A549 (cell line): Measurements from ENCODE around the gene DNMT3L. TPM values are rescaled to one million over a fixed set of nuclear protein-coding genes. Genes with fewer than 3 reads are reported as not detected.

Experiments used
- ATAC-seq, 2 experiments: fragments of 200-7000 bp in 1 of 2; fragments of >200 bp in 1 of 2; cut with Nextera tagmentation in 1 of 2; cut with Tn5 transposase in 1 of 2; 3 replicates each; pipeline versions ENCODE4 v1.8.0 to v1.9.1; 2018 to 2020; ENCODE audit warnings: mild to moderate bottlenecking in 1 of 2, moderate library complexity in 1 of 2
- CTCF ChIA-PET: fragments of 300-600 bp; sonication (Branson Sonifier 250); formaldehyde crosslinking; extraction: SDS; loops from one replicate; lab custom pipeline; 2021; ENCODE audit warnings: antibody characterized with exemption, inconsistent platforms; lab: Yijun Ruan, JAX
- POLR2A ChIA-PET: fragments of 350-600 bp; formaldehyde crosslinking; extraction: SDS; loops from one replicate; lab custom pipeline; 2021; ENCODE audit warnings: antibody characterized with exemption, inconsistent platforms; lab: Yijun Ruan, JAX
- DNase-seq, 2 experiments: peaks; one replicate each; pipeline versions ENCODE4 v3.0.0 to v3.0.0-alpha.2; 2011 to 2016; ENCODE audit warnings: low read depth in 1 of 2, low spot score in 1 of 2
- FAIRE-seq: peaks from 2 replicates; lab custom pipeline; 2011; peaks lifted over from hg19 to GRCh38; lab: Jason Lieb, UNC
- H3K27ac ChIP-seq, 2 experiments: fragments of >200 bp; sonication (Bioruptor Twin); formaldehyde crosslinking; 3 replicates each; pipeline ENCODE4 v1.5.1; 2016 to 2017
- H3K4me1 ChIP-seq: fragments of >200 bp; sonication (Bioruptor Twin); formaldehyde crosslinking; 3 replicates; pipeline ENCODE4 v1.6.1; 2016
- H3K4me2 ChIP-seq: fragments of >200 bp; sonication (Bioruptor Twin); formaldehyde crosslinking; 3 replicates; pipeline ENCODE4 v1.6.1; 2016
- H3K4me3 ChIP-seq: fragments of >200 bp; sonication (Bioruptor Twin); formaldehyde crosslinking; 3 replicates; pipeline ENCODE4 v1.5.1; 2016
- H3K9me3 ChIP-seq: fragments of >200 bp; sonication (Bioruptor Twin); formaldehyde crosslinking; 3 replicates; pipeline ENCODE4 v1.6.1; 2016
- BHLHE40 ChIP-seq: IDR thresholded peaks from 2 replicates; pipeline ENCODE4 v1.6.1; 2012; ENCODE audit warnings: low read depth, low read length, inconsistent platforms
- CBX8 ChIP-seq: fragments of 200-600 bp; sonication (generic); IDR thresholded peaks from 2 replicates; pipeline ENCODE4 v1.6.1; 2016
- CEBPB ChIP-seq, 2 experiments: fragments of >200 bp in 1 of 2; sonication (Bioruptor Twin) in 1 of 2; formaldehyde crosslinking in 1 of 2; IDR thresholded peaks; 2 replicates each; pipeline ENCODE4 v1.6.1; 2012 to 2016
- EHMT2 ChIP-seq: fragments of 200-600 bp; sonication (generic); IDR thresholded peaks from 2 replicates; pipeline ENCODE4 v1.6.1; 2016; ENCODE audit warnings: antibody characterized with exemption, low read depth, mild to moderate bottlenecking, moderate library complexity
- EP300 ChIP-seq, 2 experiments: fragments of >200 bp; sonication (Bioruptor Twin); formaldehyde crosslinking; IDR thresholded peaks; 2 replicates in 1 of 2; 3 replicates in 1 of 2; pipeline ENCODE4 v1.6.1; 2016 to 2017
- ESRRA ChIP-seq: fragments of 150-350 bp; IDR thresholded peaks from 2 replicates; pipeline ENCODE4 v1.6.1; 2014; ENCODE audit warnings: mild to moderate bottlenecking, low read length, borderline replicate concordance
- FOSB ChIP-seq: fragments of 250-450 bp; sonication (Bioruptor Pico); IDR thresholded peaks from 2 replicates; pipeline ENCODE4 v1.5.0; 2020; ENCODE audit warnings: mild to moderate bottlenecking, moderate library complexity
- GATA3 ChIP-seq: IDR thresholded peaks from 2 replicates; pipeline ENCODE4 v1.6.1; 2012; ENCODE audit warnings: borderline replicate concordance
- HEYL ChIP-seq: fragments of 250-450 bp; sonication (Bioruptor Pico); IDR thresholded peaks from 2 replicates; pipeline ENCODE4 v1.8.0; 2021; ENCODE audit warnings: mild to moderate bottlenecking, moderate library complexity
- HOXA7 ChIP-seq: fragments of 250-450 bp; sonication (Bioruptor Pico); IDR thresholded peaks from 2 replicates; pipeline ENCODE4 v1.5.0; 2020; ENCODE audit warnings: mild to moderate bottlenecking, moderate library complexity
- JUN ChIP-seq, 2 experiments: fragments of >200 bp; sonication (Bioruptor Twin); formaldehyde crosslinking; IDR thresholded peaks; 2 replicates in 1 of 2; 3 replicates in 1 of 2; pipeline ENCODE4 v1.6.1; 2016 to 2017
- MAZ ChIP-seq: fragments of 150-350 bp; IDR thresholded peaks from 2 replicates; pipeline ENCODE4 v1.6.1; 2014; ENCODE audit warnings: antibody characterized with exemption, low read depth, low read length, borderline replicate concordance
- NFE2L2 ChIP-seq: fragments of 150-350 bp; conservative IDR thresholded peaks from 2 replicates; pipeline ENCODE4 v1.6.1; 2014; ENCODE audit warnings: low read length
- NR3C1 ChIP-seq: fragments of >200 bp; sonication (Bioruptor Twin); formaldehyde crosslinking; IDR thresholded peaks from 3 replicates; pipeline ENCODE4 v1.6.1; 2017
- POLR2AphosphoS2 ChIP-seq: conservative IDR thresholded peaks from 2 replicates; pipeline ENCODE4 v1.6.1; 2012; ENCODE audit warnings: low read length, improper control_type of control experiment, inconsistent platforms
- RNF2 ChIP-seq: fragments of 200-600 bp; sonication (generic); IDR thresholded peaks from 2 replicates; pipeline ENCODE4 v1.6.1; 2016; ENCODE audit warnings: low read depth, mild to moderate bottlenecking, antibody characterized with exemption, moderate library complexity, borderline replicate concordance
- SMC3 ChIP-seq: fragments of >200 bp; sonication (Bioruptor Twin); formaldehyde crosslinking; IDR thresholded peaks from 3 replicates; pipeline ENCODE4 v1.6.1; 2018; ENCODE audit warnings: inconsistent platforms
- SREBF2 ChIP-seq: fragments of 450-650 bp; IDR thresholded peaks from 2 replicates; pipeline ENCODE4 v1.6.1; 2014; ENCODE audit warnings: mild to moderate bottlenecking, moderate library complexity
- ZFP36 ChIP-seq: fragments of 450-650 bp; IDR thresholded peaks from 2 replicates; pipeline ENCODE4 v1.6.1; 2014; ENCODE audit warnings: borderline replicate concordance; ENCODE audit not compliant: partially characterized antibody
- WGBS: methylation state at CpG from one replicate; pipeline ENCODE4 v1.1.6; 2017; ENCODE audit errors: missing lambda C conversion rate; 5-methylcytosine and 5-hydroxymethylcytosine counted together
- polyA plus RNA-seq, 4 experiments: library from polyadenylated mRNA; depleted of rRNA in 3 of 4; stranded (reverse); fragments of >200 nt; fragmentation: RNase III in 1 of 4; extraction: RNeasy Plus Mini Kit Qiagen cat#74134 plus additional on column Dnase treatment in 1 of 4; gene quantifications; 2 replicates in 3 of 4; 3 replicates in 1 of 4; pipeline ENCODE4 v1.2.3, GENCODE V29; 2011 to 2017
- TF ChIP-seq, protein P1 (sequence below): fragments of 200-600 bp; sonication (generic); IDR thresholded peaks from 2 replicates; pipeline ENCODE4 v1.6.1; 2016; ENCODE audit warnings: antibody characterized with exemption, mild to moderate bottlenecking, moderate library complexity
- TF ChIP-seq, protein P2 (sequence below): fragments of 150-350 bp; IDR thresholded peaks from 2 replicates; pipeline ENCODE4 v1.6.1; 2014; ENCODE audit warnings: low read depth, mild to moderate bottlenecking, low read length
- TF ChIP-seq, protein P3 (sequence below): fragments of >200 bp; sonication (Bioruptor Twin); formaldehyde crosslinking; IDR thresholded peaks from 3 replicates; pipeline ENCODE4 v1.6.1; 2016
- TF ChIP-seq, protein P4 (sequence below): fragments of >200 bp; sonication (Bioruptor Twin); formaldehyde crosslinking; IDR thresholded peaks from 2 replicates; pipeline ENCODE4 v1.6.1; 2016
- TF ChIP-seq, protein P5 (sequence below): fragments of 250-450 bp; sonication (Bioruptor Pico); IDR thresholded peaks from 2 replicates; pipeline ENCODE4 v1.5.0; 2021; ENCODE audit warnings: mild to moderate bottlenecking, moderate library complexity, borderline replicate concordance
- TF ChIP-seq, protein P6 (sequence below): IDR thresholded peaks from 2 replicates; pipeline ENCODE4 v1.6.1; 2012
- TF ChIP-seq, protein P7 (sequence below): IDR thresholded peaks from 2 replicates; pipeline ENCODE4 v1.6.1; 2012

Gene DNMT3L
- polyA plus RNA-seq, 2 of the 4 experiments (the other 2 are of a cell fraction) = not detected

DNA sequence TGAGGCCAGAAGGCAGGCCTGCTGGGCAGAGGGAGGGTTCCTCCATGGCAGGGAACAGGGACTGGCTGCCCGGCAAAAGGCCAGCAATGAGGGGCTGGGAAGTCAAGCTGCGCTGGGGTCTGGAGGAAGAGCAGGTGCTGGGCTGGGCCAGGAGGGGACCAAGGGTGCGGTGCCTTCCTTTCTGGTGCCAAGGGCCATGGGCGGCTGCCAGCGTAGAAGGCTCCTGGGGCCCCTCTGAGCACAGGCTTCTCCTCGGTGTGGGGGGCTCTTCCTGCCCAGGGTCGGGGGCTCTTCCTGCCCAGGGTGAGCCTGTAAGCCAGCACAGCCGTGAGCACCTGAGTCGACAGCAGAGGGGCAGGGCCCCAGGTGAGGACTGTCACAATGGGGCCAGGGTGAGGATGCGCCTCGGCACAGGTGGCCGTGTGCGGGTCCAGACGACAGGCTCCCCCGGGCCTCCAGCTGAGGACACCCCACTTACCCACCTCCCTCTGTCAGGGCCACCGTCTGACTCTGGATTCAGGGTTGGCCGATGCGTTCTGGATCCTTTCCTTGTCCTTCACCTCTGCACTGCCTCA lies 10.7 kb upstream of the DNMT3L start (continued):
- TF ChIP-seq EHMT2 (no peak), RNF2 (no peak)

DNA sequence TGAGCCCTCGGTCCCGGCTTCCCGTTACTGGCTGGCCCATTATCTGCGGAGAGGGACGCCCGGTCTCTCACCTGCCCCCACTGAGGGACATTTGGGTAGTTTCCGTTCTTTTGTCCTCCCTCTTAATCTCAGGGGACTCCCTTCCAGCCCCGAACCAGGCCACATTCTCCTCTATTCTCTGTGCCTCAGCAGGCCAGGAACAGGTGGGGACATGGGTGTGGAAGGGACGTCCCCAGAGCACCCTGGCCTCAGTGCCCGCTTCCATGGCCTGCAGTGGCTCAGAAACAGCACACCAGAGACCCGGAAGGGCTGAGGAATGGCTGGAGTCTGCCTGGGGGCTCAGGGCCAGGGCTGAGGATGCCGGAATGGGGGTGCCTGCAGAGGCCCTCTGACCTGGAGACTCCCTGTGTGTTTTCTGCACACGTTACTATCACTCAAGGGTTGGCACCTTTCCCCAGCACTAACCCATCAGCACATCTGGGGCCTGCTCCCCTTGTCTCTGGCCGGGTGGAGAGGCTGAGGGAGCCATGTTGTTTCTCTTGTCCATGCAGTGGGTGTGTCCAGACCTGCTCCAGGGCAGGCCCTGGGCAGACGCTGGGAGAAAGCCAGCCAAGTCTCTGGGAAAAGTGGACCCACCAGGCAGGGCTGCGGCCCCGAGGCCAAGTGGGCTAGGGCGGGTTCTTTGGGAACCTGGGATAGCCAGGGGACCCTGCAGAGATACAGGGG lies 10.0 kb upstream of the DNMT3L start:
- H3K4me1 ChIP-seq = no peaks in the 10 kb centered on the region
- WGBS = 60% methylated on average over 17 of the region's 18 CpGs
- ATAC-seq (no peak), FAIRE-seq (no peak), DNase-seq (no peak)
- no peak overlapping the region for H3K27ac ChIP-seq
- H3K9me3 ChIP-seq = no peaks in the 10 kb centered on the region
- no peak overlapping the region for H3K4me2 ChIP-seq
- TF ChIP-seq HOXA7 = no peak
- TF ChIP-seq NR3C1 = no peak
- TF ChIP-seq POLR2AphosphoS2 = no peak
- TF ChIP-seq, protein P1, sequence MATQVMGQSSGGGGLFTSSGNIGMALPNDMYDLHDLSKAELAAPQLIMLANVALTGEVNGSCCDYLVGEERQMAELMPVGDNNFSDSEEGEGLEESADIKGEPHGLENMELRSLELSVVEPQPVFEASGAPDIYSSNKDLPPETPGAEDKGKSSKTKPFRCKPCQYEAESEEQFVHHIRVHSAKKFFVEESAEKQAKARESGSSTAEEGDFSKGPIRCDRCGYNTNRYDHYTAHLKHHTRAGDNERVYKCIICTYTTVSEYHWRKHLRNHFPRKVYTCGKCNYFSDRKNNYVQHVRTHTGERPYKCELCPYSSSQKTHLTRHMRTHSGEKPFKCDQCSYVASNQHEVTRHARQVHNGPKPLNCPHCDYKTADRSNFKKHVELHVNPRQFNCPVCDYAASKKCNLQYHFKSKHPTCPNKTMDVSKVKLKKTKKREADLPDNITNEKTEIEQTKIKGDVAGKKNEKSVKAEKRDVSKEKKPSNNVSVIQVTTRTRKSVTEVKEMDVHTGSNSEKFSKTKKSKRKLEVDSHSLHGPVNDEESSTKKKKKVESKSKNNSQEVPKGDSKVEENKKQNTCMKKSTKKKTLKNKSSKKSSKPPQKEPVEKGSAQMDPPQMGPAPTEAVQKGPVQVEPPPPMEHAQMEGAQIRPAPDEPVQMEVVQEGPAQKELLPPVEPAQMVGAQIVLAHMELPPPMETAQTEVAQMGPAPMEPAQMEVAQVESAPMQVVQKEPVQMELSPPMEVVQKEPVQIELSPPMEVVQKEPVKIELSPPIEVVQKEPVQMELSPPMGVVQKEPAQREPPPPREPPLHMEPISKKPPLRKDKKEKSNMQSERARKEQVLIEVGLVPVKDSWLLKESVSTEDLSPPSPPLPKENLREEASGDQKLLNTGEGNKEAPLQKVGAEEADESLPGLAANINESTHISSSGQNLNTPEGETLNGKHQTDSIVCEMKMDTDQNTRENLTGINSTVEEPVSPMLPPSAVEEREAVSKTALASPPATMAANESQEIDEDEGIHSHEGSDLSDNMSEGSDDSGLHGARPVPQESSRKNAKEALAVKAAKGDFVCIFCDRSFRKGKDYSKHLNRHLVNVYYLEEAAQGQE = no peak
- no peak for TF ChIP-seq SMC3
- TF ChIP-seq EHMT2 = no peak
- TF ChIP-seq GATA3 = no peak
- TF ChIP-seq RNF2 = no peak
- no peak for TF ChIP-seq HEYL (CRISPR knock-in tag)
- TF ChIP-seq, protein P2, sequence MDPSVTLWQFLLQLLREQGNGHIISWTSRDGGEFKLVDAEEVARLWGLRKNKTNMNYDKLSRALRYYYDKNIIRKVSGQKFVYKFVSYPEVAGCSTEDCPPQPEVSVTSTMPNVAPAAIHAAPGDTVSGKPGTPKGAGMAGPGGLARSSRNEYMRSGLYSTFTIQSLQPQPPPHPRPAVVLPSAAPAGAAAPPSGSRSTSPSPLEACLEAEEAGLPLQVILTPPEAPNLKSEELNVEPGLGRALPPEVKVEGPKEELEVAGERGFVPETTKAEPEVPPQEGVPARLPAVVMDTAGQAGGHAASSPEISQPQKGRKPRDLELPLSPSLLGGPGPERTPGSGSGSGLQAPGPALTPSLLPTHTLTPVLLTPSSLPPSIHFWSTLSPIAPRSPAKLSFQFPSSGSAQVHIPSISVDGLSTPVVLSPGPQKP = no peak
- TF ChIP-seq, protein P3, sequence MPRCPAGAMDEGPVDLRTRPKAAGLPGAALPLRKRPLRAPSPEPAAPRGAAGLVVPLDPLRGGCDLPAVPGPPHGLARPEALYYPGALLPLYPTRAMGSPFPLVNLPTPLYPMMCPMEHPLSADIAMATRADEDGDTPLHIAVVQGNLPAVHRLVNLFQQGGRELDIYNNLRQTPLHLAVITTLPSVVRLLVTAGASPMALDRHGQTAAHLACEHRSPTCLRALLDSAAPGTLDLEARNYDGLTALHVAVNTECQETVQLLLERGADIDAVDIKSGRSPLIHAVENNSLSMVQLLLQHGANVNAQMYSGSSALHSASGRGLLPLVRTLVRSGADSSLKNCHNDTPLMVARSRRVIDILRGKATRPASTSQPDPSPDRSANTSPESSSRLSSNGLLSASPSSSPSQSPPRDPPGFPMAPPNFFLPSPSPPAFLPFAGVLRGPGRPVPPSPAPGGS = no peak
- TF ChIP-seq NFE2L2 = no peak
- no peak for TF ChIP-seq FOSB (CRISPR knock-in tag)
- TF ChIP-seq JUN (IDR thresholded peaks at IDR 0.05) = no peak
- TF ChIP-seq MAZ = no peak
- TF ChIP-seq, protein P4, sequence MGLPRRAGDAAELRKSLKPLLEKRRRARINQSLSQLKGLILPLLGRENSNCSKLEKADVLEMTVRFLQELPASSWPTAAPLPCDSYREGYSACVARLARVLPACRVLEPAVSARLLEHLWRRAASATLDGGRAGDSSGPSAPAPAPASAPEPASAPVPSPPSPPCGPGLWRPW = no peak
- CTCF ChIA-PET = no interaction called here
- no peak overlapping the region for H3K4me3 ChIP-seq
- POLR2A ChIA-PET = no interaction called here

DNA sequence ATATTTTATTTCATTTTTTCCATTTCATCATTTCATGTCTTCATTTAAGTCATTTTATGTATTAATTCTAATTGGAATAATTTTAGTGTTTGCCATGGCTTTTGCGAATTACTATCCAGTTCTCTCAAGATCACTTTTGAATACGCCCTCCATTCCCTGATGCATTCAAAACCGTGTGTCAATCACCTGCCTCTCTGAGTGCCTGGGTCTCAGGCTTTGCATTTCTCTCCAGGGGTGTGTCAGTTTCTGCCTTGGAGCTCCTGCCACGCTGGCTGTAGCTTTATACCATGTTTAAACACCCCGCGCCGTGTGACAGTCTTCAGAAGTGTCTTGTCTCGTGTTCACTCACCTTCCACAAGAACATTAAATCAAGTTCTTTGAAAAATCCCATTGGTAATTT lies 7.4 kb upstream of the DNMT3L start:
- H3K4me3 ChIP-seq = no peak overlapping the region
- no peak for TF ChIP-seq EHMT2
- TF ChIP-seq, protein P5, sequence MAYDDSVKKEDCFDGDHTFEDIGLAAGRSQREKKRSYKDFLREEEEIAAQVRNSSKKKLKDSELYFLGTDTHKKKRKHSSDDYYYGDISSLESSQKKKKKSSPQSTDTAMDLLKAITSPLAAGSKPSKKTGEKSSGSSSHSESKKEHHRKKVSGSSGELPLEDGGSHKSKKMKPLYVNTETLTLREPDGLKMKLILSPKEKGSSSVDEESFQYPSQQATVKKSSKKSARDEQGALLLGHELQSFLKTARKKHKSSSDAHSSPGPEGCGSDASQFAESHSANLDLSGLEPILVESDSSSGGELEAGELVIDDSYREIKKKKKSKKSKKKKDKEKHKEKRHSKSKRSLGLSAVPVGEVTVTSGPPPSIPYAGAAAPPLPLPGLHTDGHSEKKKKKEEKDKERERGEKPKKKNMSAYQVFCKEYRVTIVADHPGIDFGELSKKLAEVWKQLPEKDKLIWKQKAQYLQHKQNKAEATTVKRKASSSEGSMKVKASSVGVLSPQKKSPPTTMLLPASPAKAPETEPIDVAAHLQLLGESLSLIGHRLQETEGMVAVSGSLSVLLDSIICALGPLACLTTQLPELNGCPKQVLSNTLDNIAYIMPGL (CRISPR knock-in tag) = no peak
- TF ChIP-seq BHLHE40 = no peak
- no peak for TF ChIP-seq CEBPB (IDR thresholded peaks at IDR 0.05)
- TF ChIP-seq CBX8 = no peak
- no peak for TF ChIP-seq ESRRA
- TF ChIP-seq, protein P6, sequence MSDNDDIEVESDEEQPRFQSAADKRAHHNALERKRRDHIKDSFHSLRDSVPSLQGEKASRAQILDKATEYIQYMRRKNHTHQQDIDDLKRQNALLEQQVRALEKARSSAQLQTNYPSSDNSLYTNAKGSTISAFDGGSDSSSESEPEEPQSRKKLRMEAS = no peak
- TF ChIP-seq EP300 (IDR thresholded peaks at IDR 0.05) = no peak
- TF ChIP-seq, protein P7, sequence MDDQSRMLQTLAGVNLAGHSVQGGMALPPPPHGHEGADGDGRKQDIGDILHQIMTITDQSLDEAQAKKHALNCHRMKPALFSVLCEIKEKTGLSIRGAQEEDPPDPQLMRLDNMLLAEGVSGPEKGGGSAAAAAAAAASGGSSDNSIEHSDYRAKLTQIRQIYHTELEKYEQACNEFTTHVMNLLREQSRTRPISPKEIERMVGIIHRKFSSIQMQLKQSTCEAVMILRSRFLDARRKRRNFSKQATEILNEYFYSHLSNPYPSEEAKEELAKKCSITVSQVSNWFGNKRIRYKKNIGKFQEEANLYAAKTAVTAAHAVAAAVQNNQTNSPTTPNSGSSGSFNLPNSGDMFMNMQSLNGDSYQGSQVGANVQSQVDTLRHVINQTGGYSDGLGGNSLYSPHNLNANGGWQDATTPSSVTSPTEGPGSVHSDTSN = no peak
- no peak for TF ChIP-seq POLR2AphosphoS2
- TF ChIP-seq RNF2 = no peak
- TF ChIP-seq SREBF2 = no peak
- TF ChIP-seq ZFP36 = no peak
- no peaks in the 10 kb centered on the region for H3K9me3 ChIP-seq
- ATAC-seq = no peak
- ChIA-PET CTCF (no interaction called here), POLR2A (no interaction called here)
- no peaks in the 10 kb centered on the region for H3K4me1 ChIP-seq
- 63% methylated on average over 8 of the region's 8 CpGs for WGBS
- no peak overlapping the region for H3K27ac ChIP-seq
- no peak overlapping the region for H3K4me2 ChIP-seq
- FAIRE-seq = no peak
- DNase-seq = no peak
